HG03066 (cell line): ENCODE data around the gene CTTN.

Experiments used
- ATAC-seq: cut with Tn5 transposase; IDR thresholded peaks from one replicate; pipeline ENCODE4 v1.9.1; 2021; ENCODE audit warnings: low read depth; ENCODE audit not compliant: unreplicated experiment

The CTTN gene

GRCh38 chr11:70397983-70398833, at the start of gene CTTN:
CTTN (plus strand) TSS chr11:70398529; CDS start chr11:70407298, 8,769 bp downstream.
- no peak for ATAC-seq

DNA sequence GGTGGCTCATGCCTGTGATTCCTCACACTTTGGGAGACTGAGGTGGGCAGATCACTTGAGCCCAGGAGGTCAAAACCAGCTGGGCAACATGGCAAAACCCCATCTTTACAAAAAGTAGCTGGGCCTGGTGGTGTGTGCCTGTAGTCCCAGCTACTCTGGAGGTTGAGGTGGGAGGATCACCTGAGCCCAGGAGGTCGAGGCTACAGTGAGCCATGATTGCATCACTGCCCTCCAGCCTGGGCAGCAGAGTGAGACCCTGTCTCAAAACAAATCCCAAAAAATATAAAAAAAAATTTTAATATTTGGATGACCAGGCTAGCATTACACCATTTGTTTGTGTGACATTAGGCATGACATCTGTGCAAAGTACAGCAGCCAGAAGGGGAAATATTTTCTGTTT, 49.7 kb upstream of the CTTN start:
- no peak for ATAC-seq

DNA sequence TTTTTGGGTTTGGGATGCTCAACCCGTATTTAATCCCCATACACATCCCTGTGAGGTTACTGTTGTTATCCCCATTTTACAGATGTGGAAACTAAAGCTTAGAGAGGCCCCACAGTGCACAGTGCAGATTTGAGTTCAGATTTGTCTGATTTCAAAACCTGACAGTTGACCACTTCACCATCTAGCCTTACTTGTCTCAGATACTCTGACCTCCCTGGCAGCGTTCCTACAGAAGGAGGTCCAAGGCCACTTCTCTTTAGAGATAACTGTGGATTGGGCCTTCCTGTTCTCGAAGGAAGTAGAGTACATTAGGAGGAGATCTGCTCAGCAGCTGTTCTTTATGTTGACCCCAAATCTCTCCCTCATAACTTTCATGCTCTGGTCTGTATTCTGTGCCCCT, 46.7 kb upstream of the CTTN start:
- ATAC-seq: no peak

GRCh38 chr11:70352100-70352499, 46.2 kb upstream of the CTTN start:
- no peak for ATAC-seq

- no peak for ATAC-seq
Observed at GRCh38 chr11:70352601-70353000, 45.7 kb upstream of the CTTN start.

GRCh38 chr11:70353329-70353728, 45.0 kb upstream of the CTTN start:
- no peak for ATAC-seq

DNA sequence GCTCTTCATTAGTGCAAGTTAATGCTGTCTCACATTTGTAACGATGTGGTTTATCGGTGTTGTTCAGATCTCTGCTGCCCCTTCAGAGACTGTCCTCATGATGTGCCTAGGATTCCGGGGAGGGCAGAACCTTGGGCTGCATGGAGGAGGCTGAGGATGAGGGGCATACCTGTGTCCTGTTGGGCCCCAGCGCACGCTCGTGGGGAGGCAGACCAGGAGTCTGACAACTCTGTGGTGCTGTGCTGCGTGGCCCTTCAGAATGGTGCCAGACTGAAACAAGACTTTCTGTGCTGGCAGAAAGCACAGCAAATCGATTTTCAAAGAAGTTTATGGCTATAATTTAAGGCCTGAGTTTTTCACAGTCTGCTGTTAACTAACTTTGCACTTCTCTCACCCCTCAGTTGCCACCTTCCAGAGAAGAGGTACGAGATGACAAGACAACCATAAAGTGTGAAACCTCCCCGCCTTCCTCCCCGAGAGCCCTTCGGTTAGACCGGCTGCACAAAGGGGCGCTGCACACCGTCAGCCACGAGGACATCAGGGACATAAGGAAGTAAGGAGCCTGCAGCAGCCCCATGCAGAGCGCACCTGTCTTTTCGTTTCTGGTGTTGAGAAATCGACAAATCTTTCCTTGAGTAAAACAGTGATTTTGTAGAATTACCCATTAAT, 44.3 kb upstream of the CTTN start:
- ATAC-seq: no peak

DNA sequence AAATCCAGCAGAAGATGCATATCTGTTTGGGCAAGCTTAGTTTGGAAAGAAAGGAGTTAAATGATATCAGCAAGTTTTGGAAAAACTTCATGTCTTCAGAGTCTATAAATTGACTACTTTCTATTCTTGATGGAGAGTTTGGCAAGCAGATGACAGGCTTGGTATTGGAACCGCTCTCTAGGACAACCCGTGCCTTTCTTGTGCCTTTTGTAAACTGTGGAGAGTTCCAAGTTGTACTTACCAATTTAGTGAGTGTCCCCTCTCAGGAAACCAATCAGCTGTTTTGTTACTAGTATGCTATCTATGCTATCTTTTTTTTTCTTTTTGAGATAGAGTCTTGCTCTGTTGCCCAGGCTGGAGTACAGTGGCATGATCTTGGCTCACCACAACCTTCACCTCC, 43.7 kb upstream of the CTTN start:
- ATAC-seq: no peak

DNA sequence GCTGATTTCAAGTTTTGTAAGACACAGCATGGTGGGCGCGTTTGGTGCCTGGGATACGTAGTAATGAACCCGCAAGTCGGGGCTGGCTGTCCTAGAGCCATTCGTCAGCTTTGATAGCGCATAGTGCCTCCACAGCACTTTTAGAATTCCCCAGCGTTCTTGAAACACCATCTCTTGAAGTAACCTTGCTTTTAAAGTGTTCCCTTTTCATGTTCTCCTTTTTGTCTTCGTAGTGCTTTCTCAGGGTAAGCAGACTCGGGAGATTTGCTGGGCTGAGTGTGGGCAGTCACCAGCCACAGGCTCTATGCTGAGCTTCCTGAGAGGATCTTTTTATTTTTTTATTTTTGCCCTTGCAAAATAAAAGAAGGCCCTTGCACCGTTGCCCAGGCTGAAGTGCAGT, 39.6 kb upstream of the CTTN start:
- ATAC-seq: no peak

DNA sequence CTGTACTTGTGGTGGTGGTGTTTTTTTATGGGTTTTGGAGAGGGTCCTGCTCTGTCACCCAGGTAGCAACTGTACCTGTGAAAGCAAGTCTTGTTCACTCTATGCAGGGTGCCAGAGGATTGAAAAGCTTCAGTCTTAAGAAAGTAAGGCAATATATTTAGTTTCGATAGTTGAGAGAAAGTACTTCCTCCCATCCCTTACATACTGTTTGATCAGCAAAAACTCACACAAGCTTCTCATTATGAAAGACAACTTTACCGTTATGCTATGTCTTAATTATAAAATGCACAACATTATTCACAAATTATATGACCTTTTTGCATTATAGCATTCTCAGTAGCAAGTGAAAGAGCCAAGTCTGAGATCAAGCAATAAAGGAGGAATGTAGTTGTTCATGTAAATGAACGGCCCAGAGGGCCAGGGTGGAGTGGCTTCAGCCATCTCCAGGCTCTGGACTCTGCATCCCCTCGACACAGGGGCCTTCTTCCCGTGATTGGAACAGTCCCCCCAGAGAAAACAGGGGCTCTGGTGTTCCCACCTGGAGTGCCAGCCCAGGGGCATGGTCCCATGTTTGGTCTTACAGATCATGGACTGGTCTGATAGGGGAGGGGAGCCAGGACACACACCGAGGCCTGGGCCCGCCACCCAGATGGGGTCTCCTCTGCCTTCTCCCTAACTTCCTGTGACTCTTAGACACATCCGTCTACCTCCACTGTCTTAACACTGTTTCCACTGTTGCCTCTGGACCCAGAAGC, 38.7 kb upstream of the CTTN start:
- ATAC-seq: no peak

- ATAC-seq: no peak
Observed at GRCh38 chr11:70360211-70360610, 38.1 kb upstream of the CTTN start.

GRCh38 chr11:70364178-70364577, 34.2 kb upstream of the CTTN start:
- ATAC-seq: no peak

- no peak for ATAC-seq
Observed at GRCh38 chr11:70364745-70365543, 33.4 kb upstream of the CTTN start.

DNA sequence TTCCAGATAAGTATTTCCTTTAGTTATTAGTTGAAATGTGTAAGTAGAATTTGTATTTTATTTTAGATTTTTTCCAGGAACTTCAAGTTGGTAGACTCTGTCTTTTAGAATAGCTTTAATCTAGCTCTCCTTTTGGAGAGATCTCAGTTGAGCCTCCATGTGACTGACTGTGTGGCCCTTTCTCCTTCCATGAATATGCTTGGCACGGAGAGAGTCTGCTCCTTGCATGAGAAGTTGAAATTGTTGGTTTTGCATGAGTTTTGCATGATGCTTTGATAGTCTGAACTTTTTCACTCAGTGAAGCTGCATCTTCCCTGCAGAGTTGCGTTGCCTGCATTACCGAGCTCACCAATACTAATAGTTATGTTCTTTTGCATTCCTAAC, 32.8 kb upstream of the CTTN start:
- no peak for ATAC-seq

GRCh38 chr11:70367071-70367470, 31.3 kb upstream of the CTTN start:
- no peak for ATAC-seq

DNA sequence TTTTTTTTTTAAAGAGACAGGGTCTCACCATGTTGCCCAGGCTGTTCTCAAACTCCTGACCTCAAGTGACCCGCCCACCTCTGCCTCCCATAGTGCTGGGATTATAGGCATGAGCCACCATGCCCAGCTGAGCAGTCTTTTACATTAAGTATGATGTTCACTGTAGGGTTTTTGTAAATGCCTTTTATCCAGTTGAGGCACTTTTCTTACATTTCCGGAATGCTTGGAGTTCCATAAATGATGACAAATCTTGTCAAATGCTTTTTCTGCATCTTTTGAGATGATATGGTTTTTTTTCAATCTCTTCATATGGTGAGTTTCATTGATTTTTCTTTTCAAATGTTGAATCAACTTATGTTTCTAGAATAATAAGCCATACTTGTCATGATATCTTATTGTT, 29.4 kb upstream of the CTTN start:
- no peak for ATAC-seq

- no peak for ATAC-seq
Observed at GRCh38 chr11:70371241-70371640, 27.1 kb upstream of the CTTN start.

DNA sequence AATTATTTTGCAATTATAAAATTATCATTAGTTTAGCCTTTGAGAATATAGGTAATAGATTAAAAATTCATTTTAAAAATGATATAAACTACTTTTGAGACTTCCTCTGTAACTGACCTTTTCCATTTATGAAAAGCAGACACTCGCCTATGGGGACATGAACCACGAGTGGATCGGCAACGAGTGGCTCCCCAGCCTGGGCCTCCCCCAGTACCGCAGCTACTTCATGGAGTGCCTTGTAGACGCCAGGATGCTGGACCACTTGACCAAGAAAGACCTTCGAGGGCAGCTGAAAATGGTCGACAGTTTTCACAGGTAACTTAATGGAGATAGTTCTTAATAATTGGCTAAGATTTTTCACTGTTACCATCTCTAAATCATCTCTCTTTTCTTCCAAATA, 26.3 kb upstream of the CTTN start:
- no peak for ATAC-seq

DNA sequence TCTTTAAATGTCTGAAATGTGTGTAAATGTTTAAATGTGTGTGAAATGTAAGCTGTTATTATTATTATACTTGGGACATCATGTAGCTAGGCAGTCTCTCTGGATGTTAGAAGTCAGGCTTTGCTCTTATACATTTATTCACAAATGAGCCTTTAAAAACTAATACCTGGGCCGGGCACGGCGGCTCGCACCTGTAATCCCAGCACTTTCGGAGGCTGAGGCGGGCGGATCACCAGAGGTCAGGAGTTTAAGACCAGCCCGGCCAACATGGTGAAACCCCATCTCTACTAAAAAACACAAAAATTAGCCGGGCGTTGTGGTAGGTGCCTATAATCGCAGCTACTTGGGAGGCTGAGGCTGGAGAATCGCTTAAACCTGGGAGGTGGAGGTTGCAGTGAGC, 21.7 kb upstream of the CTTN start:
- no peak for ATAC-seq

DNA sequence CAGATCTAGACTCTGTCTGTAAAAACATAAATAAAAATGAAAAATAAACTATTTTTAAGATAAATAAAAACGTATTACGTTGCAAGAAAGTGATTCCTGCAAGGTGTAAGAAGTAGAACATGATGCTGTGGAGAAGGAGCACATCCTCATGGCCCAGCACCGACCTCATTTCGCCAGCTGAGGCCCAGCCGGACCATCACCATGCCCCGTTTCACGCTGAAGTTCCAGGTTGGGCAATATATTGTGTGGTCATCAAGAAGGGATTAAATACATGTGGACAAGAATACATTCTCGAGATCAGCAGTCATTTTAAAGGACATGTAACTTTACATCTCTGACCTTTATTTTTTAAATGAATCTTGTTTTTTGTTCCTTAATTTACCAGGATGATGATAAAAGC, 20.7 kb upstream of the CTTN start:
- ATAC-seq: no peak
